Activated T-helper 2 cell treated with anti-CD3 and anti-CD28 coated beads, Interferon-gamma antibody, Interleukin-2, Interleukin-4, amounts not matched to agents 10 μg/mL and 5 μg/mL and 100 μg/mL, durations not matched to agents 14 hours and 24 hours and 36 hours (primary cell): ENCODE results near the gene CNTLN. TPM values are rescaled to one million over a fixed set of nuclear protein-coding genes. Genes with fewer than 3 reads are reported as not detected.
"Not testable (repeated sequence)": the region's sequence is repeated elsewhere in the genome, so short reads cannot be mapped to it uniquely, and the experiment has no call there.

Experiments used
- DNase-seq: peaks from one replicate; pipeline ENCODE4 v3.0.0; 2021; ENCODE audit warnings: low spot score
- H3K27ac Mint-ChIP-seq: one replicate; pipeline ENCODE4 v1.8.0; 2021; ENCODE audit warnings: mixed read lengths
- H3K27me3 Mint-ChIP-seq: one replicate; pipeline ENCODE4 v1.8.0; 2021; ENCODE audit warnings: low read depth, mixed read lengths
- H3K36me3 Mint-ChIP-seq: one replicate; pipeline ENCODE4 v1.8.0; 2021; ENCODE audit warnings: low read depth, mixed read lengths
- H3K4me1 Mint-ChIP-seq: one replicate; pipeline ENCODE4 v1.8.0; 2021; ENCODE audit warnings: low read depth, mixed read lengths
- H3K4me3 Mint-ChIP-seq: one replicate; pipeline ENCODE4 v1.8.0; 2021; ENCODE audit warnings: low read depth, mild to moderate bottlenecking, moderate library complexity, mixed read lengths
- H3K9me3 Mint-ChIP-seq: one replicate; pipeline ENCODE4 v1.8.0; 2021; ENCODE audit warnings: mixed read lengths
- intact Hi-C: fragments of 100-400 bp; cut with micrococcal nuclease; formaldehyde crosslinking; loops from one replicate; pipeline ENCODE4 v1.15.1; 2023
- total RNA-seq: library from RNA; stranded (reverse); gene quantifications from 2 replicates; pipeline ENCODE4 v1.2.3, GENCODE V29; 2022

Gene CNTLN
- total RNA-seq, 1 donor from 2014 or later: 1.6 TPM

- H3K9me3 Mint-ChIP-seq: peaks cover 32% of the 10 kb centered on the region
- DNase-seq, H3K4me1 Mint-ChIP-seq, H3K36me3 Mint-ChIP-seq, H3K27me3 Mint-ChIP-seq, intact Hi-C loops, H3K27ac Mint-ChIP-seq, H3K4me3 Mint-ChIP-seq: not testable (repeated sequence)
Observed at GRCh38 chr9:17290673-17291072, 155.8 kb downstream of the CNTLN start.

GRCh38 chr9:17291766-17292165 lies 156.9 kb downstream of the CNTLN start:
- no peak overlapping the region for H3K4me3 Mint-ChIP-seq
- no peaks in the 10 kb centered on the region for H3K36me3 Mint-ChIP-seq
- no peak for DNase-seq
- no peaks in the 10 kb centered on the region for H3K27me3 Mint-ChIP-seq
- H3K4me1 Mint-ChIP-seq: no peaks in the 10 kb centered on the region
- peaks cover 39% of the 10 kb centered on the region for H3K9me3 Mint-ChIP-seq
- H3K27ac Mint-ChIP-seq: no peak overlapping the region
- intact Hi-C loops: no loop called here

GRCh38 chr9:17293685-17294084 lies 158.8 kb downstream of the CNTLN start:
- no peaks in the 10 kb centered on the region for H3K27me3 Mint-ChIP-seq
- no peak overlapping the region for H3K4me3 Mint-ChIP-seq
- no peaks in the 10 kb centered on the region for H3K36me3 Mint-ChIP-seq
- intact Hi-C loops: no loop called here
- peaks cover 41% of the 10 kb centered on the region for H3K9me3 Mint-ChIP-seq
- no peaks in the 10 kb centered on the region for H3K4me1 Mint-ChIP-seq
- H3K27ac Mint-ChIP-seq: no peak overlapping the region
- DNase-seq: no peak

- Mint-ChIP-seq H3K27ac (no peak overlapping the region), H3K4me1 (no peaks in the 10 kb centered on the region), H3K36me3 (no peaks in the 10 kb centered on the region), H3K9me3 (peaks cover 41% of the 10 kb centered on the region), H3K27me3 (no peaks in the 10 kb centered on the region), H3K4me3 (no peak overlapping the region)
- DNase-seq: no peak
- intact Hi-C loops: no loop called here
Observed at GRCh38 chr9:17294822-17295624, 160.2 kb downstream of the CNTLN start.

- no peaks in the 10 kb centered on the region for H3K36me3 Mint-ChIP-seq
- DNase-seq: no peak
- no peaks in the 10 kb centered on the region for H3K27me3 Mint-ChIP-seq
- peaks cover 13% of the 10 kb centered on the region for H3K9me3 Mint-ChIP-seq
- intact Hi-C loops: no loop called here
- no peak overlapping the region for H3K27ac Mint-ChIP-seq
- H3K4me3 Mint-ChIP-seq: no peak overlapping the region
- no peaks in the 10 kb centered on the region for H3K4me1 Mint-ChIP-seq
Observed at GRCh38 chr9:17315341-17315740, 180.5 kb downstream of the CNTLN start.

GRCh38 chr9:17318821-17319320 lies 184.0 kb downstream of the CNTLN start:
- intact Hi-C loops: no loop called here
- Mint-ChIP-seq H3K4me3 (no peak overlapping the region), H3K27me3 (no peaks in the 10 kb centered on the region), H3K4me1 (no peaks in the 10 kb centered on the region), H3K9me3 (peaks cover 13% of the 10 kb centered on the region), H3K27ac (no peak overlapping the region), H3K36me3 (no peaks in the 10 kb centered on the region)
- no peak for DNase-seq

- H3K4me3 Mint-ChIP-seq: no peak overlapping the region
- no peak overlapping the region for H3K27ac Mint-ChIP-seq
- intact Hi-C loops: no loop called here
- H3K27me3 Mint-ChIP-seq: no peaks in the 10 kb centered on the region
- DNase-seq: no peak
- peaks cover 10% of the 10 kb centered on the region for H3K9me3 Mint-ChIP-seq
- H3K4me1 Mint-ChIP-seq: no peaks in the 10 kb centered on the region
- H3K36me3 Mint-ChIP-seq: no peaks in the 10 kb centered on the region
Observed at GRCh38 chr9:17319864-17320263, 185.0 kb downstream of the CNTLN start.

- intact Hi-C loops: no loop called here
- no peaks in the 10 kb centered on the region for H3K4me1 Mint-ChIP-seq
- DNase-seq: no peak
- H3K27me3 Mint-ChIP-seq: no peaks in the 10 kb centered on the region
- no peak overlapping the region for H3K4me3 Mint-ChIP-seq
- no peaks in the 10 kb centered on the region for H3K36me3 Mint-ChIP-seq
- no peak overlapping the region for H3K27ac Mint-ChIP-seq
- H3K9me3 Mint-ChIP-seq: no peaks in the 10 kb centered on the region
Observed at GRCh38 chr9:17322882-17323864, 188.3 kb downstream of the CNTLN start.

- no peaks in the 10 kb centered on the region for H3K4me1 Mint-ChIP-seq
- no peak overlapping the region for H3K27ac Mint-ChIP-seq
- H3K36me3 Mint-ChIP-seq: no peaks in the 10 kb centered on the region
- H3K9me3 Mint-ChIP-seq: no peaks in the 10 kb centered on the region
- intact Hi-C loops: no loop called here
- H3K27me3 Mint-ChIP-seq: no peaks in the 10 kb centered on the region
- DNase-seq: no peak
- H3K4me3 Mint-ChIP-seq: no peak overlapping the region
Observed at GRCh38 chr9:17328331-17328730, 193.5 kb downstream of the CNTLN start.

GRCh38 chr9:17330097-17330496 lies 195.3 kb downstream of the CNTLN start:
- Mint-ChIP-seq H3K27ac (no peak overlapping the region), H3K9me3 (no peaks in the 10 kb centered on the region), H3K4me1 (no peaks in the 10 kb centered on the region), H3K27me3 (no peaks in the 10 kb centered on the region), H3K4me3 (no peak overlapping the region), H3K36me3 (no peaks in the 10 kb centered on the region)
- intact Hi-C loops: no loop called here
- no peak for DNase-seq

GRCh38 chr9:17332115-17332514 lies 197.3 kb downstream of the CNTLN start:
- H3K4me1 Mint-ChIP-seq: no peaks in the 10 kb centered on the region
- no peak overlapping the region for H3K4me3 Mint-ChIP-seq
- H3K27me3 Mint-ChIP-seq: no peaks in the 10 kb centered on the region
- no peak overlapping the region for H3K27ac Mint-ChIP-seq
- H3K36me3 Mint-ChIP-seq: no peaks in the 10 kb centered on the region
- no peaks in the 10 kb centered on the region for H3K9me3 Mint-ChIP-seq
- intact Hi-C loops: no loop called here
- DNase-seq: no peak

GRCh38 chr9:17339156-17339555 lies 204.3 kb downstream of the CNTLN start:
- no peaks in the 10 kb centered on the region for H3K9me3 Mint-ChIP-seq
- H3K27ac Mint-ChIP-seq: no peak overlapping the region
- intact Hi-C loops: no loop called here
- no peak overlapping the region for H3K4me3 Mint-ChIP-seq
- no peaks in the 10 kb centered on the region for H3K27me3 Mint-ChIP-seq
- DNase-seq: no peak
- H3K4me1 Mint-ChIP-seq: no peaks in the 10 kb centered on the region
- H3K36me3 Mint-ChIP-seq: no peaks in the 10 kb centered on the region

GRCh38 chr9:17342696-17343095 lies 207.9 kb downstream of the CNTLN start:
- no peaks in the 10 kb centered on the region for H3K9me3 Mint-ChIP-seq
- DNase-seq: no peak
- no peaks in the 10 kb centered on the region for H3K36me3 Mint-ChIP-seq
- H3K4me1 Mint-ChIP-seq: no peaks in the 10 kb centered on the region
- H3K4me3 Mint-ChIP-seq: no peak overlapping the region
- no peaks in the 10 kb centered on the region for H3K27me3 Mint-ChIP-seq
- intact Hi-C loops: no loop called here
- no peak overlapping the region for H3K27ac Mint-ChIP-seq
